D721Med (cell line): Measurements from ENCODE around the gene BRINP3.
A peak's percentile ranks its signal among the peaks of the same experiment; 100 is the strongest.

ENCODE experiments used
- DNase-seq: peaks from one replicate; pipeline ENCODE4 v3.0.0; 2011; ENCODE audit warnings: low spot score; ENCODE audit not compliant: insufficient read length
- FAIRE-seq: peaks from 2 replicates; lab custom pipeline; 2011; peaks lifted over from hg19 to GRCh38; lab: Jason Lieb, UNC
- CTCF ChIP-seq: IDR thresholded peaks from 2 replicates; pipeline ENCODE4 v1.5.1; 2012; ENCODE audit warnings: mild to moderate bottlenecking, control low read depth; ENCODE audit not compliant: insufficient read depth; ENCODE audit errors: missing control alignments

The BRINP3 gene

DNA sequence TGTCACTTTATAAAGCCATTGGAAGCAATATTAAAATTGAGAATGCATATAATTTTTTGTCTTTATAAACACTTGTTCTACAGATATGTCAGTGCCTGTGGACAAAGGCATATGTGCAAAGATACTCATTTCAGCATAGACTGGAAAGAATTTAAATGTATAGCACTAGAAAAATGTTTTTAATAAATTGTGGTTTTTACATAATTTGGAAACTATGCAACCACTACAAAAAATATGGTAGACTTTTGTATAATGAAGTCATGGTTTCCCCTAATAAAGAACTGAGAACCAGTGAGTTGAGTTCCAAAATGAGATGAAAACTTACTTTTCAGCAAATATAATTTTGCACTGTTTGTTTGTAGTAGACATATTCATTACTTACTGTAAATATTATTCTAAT, 48.5 kb downstream of the BRINP3 start:
- no peak for TF ChIP-seq CTCF
- FAIRE-seq (peak; percentile 11), DNase-seq (no peak)

DNA sequence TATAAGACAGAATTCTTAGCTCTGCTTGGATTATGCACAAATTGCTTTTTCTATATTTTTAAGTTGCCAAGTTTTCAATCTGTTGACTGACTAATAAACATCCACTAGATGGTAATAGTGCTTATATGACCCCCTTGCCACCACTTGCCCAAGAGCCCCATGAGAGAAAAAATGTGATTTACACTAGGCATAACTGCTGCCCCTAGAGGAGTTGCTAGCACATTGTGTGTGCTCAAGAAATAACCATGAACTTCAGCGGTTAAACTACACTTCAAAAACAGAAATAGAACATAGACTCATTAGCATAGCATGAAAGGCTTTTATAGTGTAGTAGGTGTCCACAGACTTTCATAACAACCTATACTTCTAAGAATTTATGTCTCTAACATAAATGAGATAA, 61.4 kb downstream of the BRINP3 start:
- no peak for DNase-seq
- peak; percentile 29 for FAIRE-seq

GRCh38 chr1:190413142-190413541, 64.5 kb downstream of the BRINP3 start:
- no peak for DNase-seq
- FAIRE-seq, result no peak
- no peak for TF ChIP-seq CTCF

More for the DNA sequence above, 61.4 kb downstream of the BRINP3 start:
- peak; percentile 1 for TF ChIP-seq CTCF

GRCh38 chr1:190403402-190403801, 74.3 kb downstream of the BRINP3 start:
- FAIRE-seq, result peak; percentile 44
- no peak for TF ChIP-seq CTCF
- DNase-seq, result no peak

DNA sequence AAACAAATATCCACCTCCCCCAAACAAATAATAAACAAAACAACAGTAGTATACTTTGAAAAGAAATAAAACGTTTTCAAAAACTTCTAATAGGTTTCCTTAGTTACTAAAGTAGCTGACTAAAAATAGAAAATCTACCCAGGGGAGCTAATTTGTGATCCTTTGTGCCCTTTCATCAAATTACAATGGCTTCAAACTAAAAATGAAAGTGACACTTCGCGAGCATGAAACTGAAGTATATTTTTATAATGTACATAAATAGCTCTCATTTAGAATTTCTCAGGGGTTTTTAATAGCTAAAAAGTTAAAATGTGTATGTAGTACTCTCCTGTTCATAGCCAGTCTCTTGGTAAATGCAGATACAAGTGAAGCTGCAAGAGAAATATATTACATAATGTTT, 78.4 kb downstream of the BRINP3 start:
- DNase-seq (no peak), FAIRE-seq (no peak)
- no peak for TF ChIP-seq CTCF

GRCh38 chr1:190391582-190391981, 86.1 kb downstream of the BRINP3 start:
- DNase-seq (no peak), FAIRE-seq (peak; percentile 41)
- no peak for TF ChIP-seq CTCF

GRCh38 chr1:190377991-190378390, 99.7 kb downstream of the BRINP3 start:
- no peak for TF ChIP-seq CTCF
- DNase-seq, result no peak
- peak; percentile 46 for FAIRE-seq
